ENCODE measurements around the gene CYP19A1.

The CYP19A1 gene

GRCh38 chr15:51277101-51277500, 61.3 kb downstream of the CYP19A1 start:
- ChIA-PET POLR2A (no interaction called here), CTCF (interaction anchor here (1.6 kb wide), 1 partner anchor 125 kb away, joined by 3 read pairs; no protein-coding TSS in a partner anchor)
- TF ChIP-seq PRDM2 (tag by site-specific recombination; IDR thresholded peaks at IDR 0.05; ENCODE audit: borderline replicate concordance) (no peak), PRDM6 (tag by site-specific recombination; IDR thresholded peaks at IDR 0.05) (peak; percentile 62)
- Histone ChIP-seq H3K9me3 (ENCODE audit: control insufficient read depth, insufficient read depth, low read depth, low read length) (no peaks in the 10 kb centered on the region), H3K4me3 (ENCODE audit: low read depth, low read length) (no peak overlapping the region), H3K36me3 (ENCODE audit: control insufficient read depth in 2 of 2, insufficient read depth in 1 of 2, low read length in 2 of 2) (no peaks in the 10 kb centered on the region), H3K27ac (ENCODE audit: extremely low read depth, low read depth, low read length) (no peak overlapping the region), H3K4me1 (ENCODE audit: control insufficient read depth, insufficient read depth, low read length) (no peaks in the 10 kb centered on the region)

GRCh38 chr15:51274956-51275355, 63.4 kb downstream of the CYP19A1 start:
- no peaks in the 10 kb centered on the region for H3K36me3 ChIP-seq (ENCODE audit: control insufficient read depth in 2 of 2, insufficient read depth in 1 of 2, low read length in 2 of 2)
- no peak overlapping the region for H3K27ac ChIP-seq (ENCODE audit: extremely low read depth, low read depth, low read length)
- CTCF ChIA-PET = interaction anchor here (0.6 kb wide), 1 partner anchor 617 kb away, joined by 4 read pairs; no protein-coding TSS in a partner anchor
- H3K4me1 ChIP-seq (ENCODE audit: control insufficient read depth, insufficient read depth, low read length) = peaks cover 4% of the 10 kb centered on the region; the same call in 1 of the 2 replicates
- H3K9me3 ChIP-seq (ENCODE audit: control insufficient read depth, insufficient read depth, low read depth, low read length) = no peaks in the 10 kb centered on the region
- TF ChIP-seq ZNF843 (tag by site-specific recombination; IDR thresholded peaks at IDR 0.05) (no peak), ZNF664 (tag by site-specific recombination; IDR thresholded peaks at IDR 0.05) (no peak), ZNF10 (tag by site-specific recombination; IDR thresholded peaks at IDR 0.05) (no peak), ZNF398 (tag by site-specific recombination; IDR thresholded peaks at IDR 0.05) (no peak), RBAK (tag by site-specific recombination; IDR thresholded peaks at IDR 0.05) (no peak), GLIS1 (tag by site-specific recombination; IDR thresholded peaks at IDR 0.05) (no peak), KLF1 (tag by site-specific recombination; IDR thresholded peaks at IDR 0.05) (no peak), ZNF600 (tag by site-specific recombination; IDR thresholded peaks at IDR 0.05) (no peak)
- POLR2A ChIA-PET = no interaction called here
- no peak overlapping the region for H3K4me3 ChIP-seq (ENCODE audit: low read depth, low read length)

GRCh38 chr15:51270706-51271105, 67.7 kb downstream of the CYP19A1 start:
- ChIA-PET CTCF (interaction anchor here (0.6 to 2.0 kb wide), 4 partner anchors 11 to 110 kb away, joined by 3 to 10 read pairs (median 6); no protein-coding TSS in a partner anchor), POLR2A (no interaction called here)
- no peaks in the 10 kb centered on the region for H3K9me3 ChIP-seq (ENCODE audit: control insufficient read depth, insufficient read depth, low read depth, low read length)
- peaks cover 8% of the 10 kb centered on the region for H3K4me1 ChIP-seq (ENCODE audit: control insufficient read depth, insufficient read depth, low read length)
- no peak overlapping the region for H3K4me3 ChIP-seq (ENCODE audit: low read depth, low read length)
- H3K27ac ChIP-seq (ENCODE audit: extremely low read depth, low read depth, low read length) = no peak overlapping the region
- H3K36me3 ChIP-seq (ENCODE audit: control insufficient read depth in 2 of 2, insufficient read depth in 1 of 2, low read length in 2 of 2) = no peaks in the 10 kb centered on the region
- no peak for TF ChIP-seq ZNF324 (tag by site-specific recombination; IDR thresholded peaks at IDR 0.05)
- no peak for TF ChIP-seq REST (tag by site-specific recombination; IDR thresholded peaks at IDR 0.05)
- TF ChIP-seq ZNF530 (tag by site-specific recombination; IDR thresholded peaks at IDR 0.05; ENCODE audit: low read depth) = no peak
- TF ChIP-seq ZNF785 (tag by site-specific recombination; IDR thresholded peaks at IDR 0.05) = no peak
- no peak for TF ChIP-seq ZNF292 (tag by site-specific recombination; IDR thresholded peaks at IDR 0.05; ENCODE audit: borderline replicate concordance, low read depth)
- TF ChIP-seq TCF7L2 (IDR thresholded peaks at IDR 0.05; ENCODE audit: borderline replicate concordance, low read depth, low read length) = no peak
- TF ChIP-seq ZNF239 (tag by site-specific recombination; IDR thresholded peaks at IDR 0.05) = no peak
- no peak for TF ChIP-seq ZNF830 (tag by site-specific recombination; IDR thresholded peaks at IDR 0.05; ENCODE audit: low read depth)
- no peak for TF ChIP-seq GFI1B (tag by site-specific recombination; IDR thresholded peaks at IDR 0.05)
